Endodermal cell (in vitro differentiated cells): Measurements from ENCODE around the gene MTF1. TPM values are rescaled to one million over a fixed set of nuclear protein-coding genes. Genes with fewer than 3 reads are reported as not detected.

Experiments used
- DNase-seq: peaks from one replicate; pipeline ENCODE4 v3.0.0-alpha.2; 2017
- H3K27ac ChIP-seq: 2 replicates; pipeline ENCODE4 v1.5.1; 2013; ENCODE audit warnings: mild to moderate bottlenecking, low read depth, low read length, moderate library complexity
- H3K27me3 ChIP-seq: 2 replicates; pipeline ENCODE4 v1.6.1; 2013; ENCODE audit warnings: mild to moderate bottlenecking, low read length, moderate library complexity; ENCODE audit not compliant: insufficient read depth, control insufficient read depth, poor library complexity, severe bottlenecking
- H3K36me3 ChIP-seq: 2 replicates; pipeline ENCODE4 v1.7.0; 2013; ENCODE audit warnings: mild to moderate bottlenecking, low read length, moderate library complexity; ENCODE audit not compliant: control insufficient read depth, insufficient read depth
- H3K4me1 ChIP-seq: one replicate; pipeline ENCODE4 v1.7.0; 2013; ENCODE audit warnings: low read length; ENCODE audit not compliant: control insufficient read depth, insufficient read depth
- H3K4me3 ChIP-seq: 2 replicates; pipeline ENCODE4 v1.5.1; 2013; ENCODE audit warnings: mild to moderate bottlenecking, low read length, moderate library complexity
- H3K9ac ChIP-seq: 2 replicates; pipeline ENCODE4 v1.6.1; 2013; ENCODE audit warnings: mild to moderate bottlenecking, low read length, moderate library complexity; ENCODE audit not compliant: poor library complexity, severe bottlenecking; ENCODE audit errors: extremely low read depth
- H3K9me3 ChIP-seq: 2 replicates; pipeline ENCODE4 v1.6.1; 2013; ENCODE audit warnings: mild to moderate bottlenecking, low read length, moderate library complexity; ENCODE audit not compliant: control insufficient read depth
- H3K27ac Mint-ChIP-seq: 2 replicates; pipeline ENCODE4 v1.8.0; 2020; ENCODE audit warnings: mixed read lengths
- H3K27me3 Mint-ChIP-seq: 2 replicates; pipeline ENCODE4 v1.8.0; 2021; ENCODE audit warnings: mild to moderate bottlenecking, mixed read lengths; ENCODE audit not compliant: insufficient read depth
- H3K36me3 Mint-ChIP-seq: 2 replicates; pipeline ENCODE4 v1.8.0; 2020; ENCODE audit warnings: low read depth, mixed read lengths
- H3K4me1 Mint-ChIP-seq: 2 replicates; pipeline ENCODE4 v1.8.0; 2020; ENCODE audit warnings: mixed read lengths
- H3K4me3 Mint-ChIP-seq: 2 replicates; pipeline ENCODE4 v1.8.0; 2020; ENCODE audit warnings: mild to moderate bottlenecking, moderate library complexity, mixed read lengths
- H3K9me3 Mint-ChIP-seq: 2 replicates; pipeline ENCODE4 v1.8.0; 2020; ENCODE audit warnings: mild to moderate bottlenecking, mixed read lengths
- WGBS, 2 experiments: methylation state at CpG; one replicate each; pipeline versions ENCODE4 v1.1.5 to v1.1.7; 2013; ENCODE audit warnings: missing lambda C conversion rate in 2 of 2, mixed read lengths in 1 of 2; ENCODE audit not compliant: insufficient coverage in 1 of 2, insufficient read length in 1 of 2; 5-methylcytosine and 5-hydroxymethylcytosine counted together
- total RNA-seq, 2 donors: library from RNA; stranded (reverse); fragmentation: NEBNext Ultra II Directional in 1 of 2; extraction: Animal tissue kit (Norgen Biotek cat#: 25700) in 1 of 2; gene quantifications; 2 replicates in 1 of 2; 3 replicates in 1 of 2; pipeline ENCODE4 v1.2.1, GENCODE V29; 2021
- TF ChIP-seq, protein P1 (sequence below): fragments of 200-600 bp; sonication (generic); conservative IDR thresholded peaks from 2 replicates; pipeline ENCODE4 v1.5.0; 2021; ENCODE audit warnings: antibody characterized with exemption, mild to moderate bottlenecking

Gene MTF1
- total RNA-seq, 2 donors from 2014 or later = 16.6 to 17.1 TPM

DNA sequence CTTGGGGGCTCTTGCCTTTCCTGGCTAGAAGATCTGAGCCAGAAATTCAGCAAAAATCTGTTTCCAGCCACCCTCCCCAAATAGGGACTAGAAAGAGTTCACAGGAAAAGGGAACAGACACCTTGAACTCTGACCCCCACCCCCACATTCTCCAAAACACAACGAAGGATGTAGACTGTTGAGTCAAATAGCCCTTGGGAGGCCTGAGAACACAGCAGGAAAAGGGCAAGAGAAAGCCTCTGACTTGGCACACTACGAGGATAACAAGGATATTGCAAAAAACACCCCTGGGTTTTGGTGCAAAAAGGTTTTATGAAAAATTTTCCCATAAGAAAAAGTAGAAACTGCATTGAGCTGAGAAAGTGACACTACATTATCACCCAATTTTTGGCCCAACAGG, 49.5 kb downstream of the MTF1 start:
- WGBS, 2 experiments = 82 to 94% methylated on average over 2 of the region's 2 CpGs
- Histone ChIP-seq H3K9ac (no peak overlapping the region), H3K36me3 (peaks cover 36% of the 10 kb centered on the region), H3K9me3 (no peaks in the 10 kb centered on the region), H3K4me3 (no peak overlapping the region), H3K27me3 (no peaks in the 10 kb centered on the region), H3K4me1 (peaks cover 5% of the 10 kb centered on the region), H3K27ac (no peak overlapping the region)
- H3K27ac Mint-ChIP-seq = no peak overlapping the region
- TF ChIP-seq, protein P1, sequence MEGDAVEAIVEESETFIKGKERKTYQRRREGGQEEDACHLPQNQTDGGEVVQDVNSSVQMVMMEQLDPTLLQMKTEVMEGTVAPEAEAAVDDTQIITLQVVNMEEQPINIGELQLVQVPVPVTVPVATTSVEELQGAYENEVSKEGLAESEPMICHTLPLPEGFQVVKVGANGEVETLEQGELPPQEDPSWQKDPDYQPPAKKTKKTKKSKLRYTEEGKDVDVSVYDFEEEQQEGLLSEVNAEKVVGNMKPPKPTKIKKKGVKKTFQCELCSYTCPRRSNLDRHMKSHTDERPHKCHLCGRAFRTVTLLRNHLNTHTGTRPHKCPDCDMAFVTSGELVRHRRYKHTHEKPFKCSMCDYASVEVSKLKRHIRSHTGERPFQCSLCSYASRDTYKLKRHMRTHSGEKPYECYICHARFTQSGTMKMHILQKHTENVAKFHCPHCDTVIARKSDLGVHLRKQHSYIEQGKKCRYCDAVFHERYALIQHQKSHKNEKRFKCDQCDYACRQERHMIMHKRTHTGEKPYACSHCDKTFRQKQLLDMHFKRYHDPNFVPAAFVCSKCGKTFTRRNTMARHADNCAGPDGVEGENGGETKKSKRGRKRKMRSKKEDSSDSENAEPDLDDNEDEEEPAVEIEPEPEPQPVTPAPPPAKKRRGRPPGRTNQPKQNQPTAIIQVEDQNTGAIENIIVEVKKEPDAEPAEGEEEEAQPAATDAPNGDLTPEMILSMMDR = no peak
- peaks cover 38% of the 10 kb centered on the region for H3K36me3 Mint-ChIP-seq
- H3K4me1 Mint-ChIP-seq = peaks cover 16% of the 10 kb centered on the region
- H3K27me3 Mint-ChIP-seq = no peaks in the 10 kb centered on the region
- no peaks in the 10 kb centered on the region for H3K9me3 Mint-ChIP-seq
- H3K4me3 Mint-ChIP-seq = no peak overlapping the region
- no peak for DNase-seq

DNA sequence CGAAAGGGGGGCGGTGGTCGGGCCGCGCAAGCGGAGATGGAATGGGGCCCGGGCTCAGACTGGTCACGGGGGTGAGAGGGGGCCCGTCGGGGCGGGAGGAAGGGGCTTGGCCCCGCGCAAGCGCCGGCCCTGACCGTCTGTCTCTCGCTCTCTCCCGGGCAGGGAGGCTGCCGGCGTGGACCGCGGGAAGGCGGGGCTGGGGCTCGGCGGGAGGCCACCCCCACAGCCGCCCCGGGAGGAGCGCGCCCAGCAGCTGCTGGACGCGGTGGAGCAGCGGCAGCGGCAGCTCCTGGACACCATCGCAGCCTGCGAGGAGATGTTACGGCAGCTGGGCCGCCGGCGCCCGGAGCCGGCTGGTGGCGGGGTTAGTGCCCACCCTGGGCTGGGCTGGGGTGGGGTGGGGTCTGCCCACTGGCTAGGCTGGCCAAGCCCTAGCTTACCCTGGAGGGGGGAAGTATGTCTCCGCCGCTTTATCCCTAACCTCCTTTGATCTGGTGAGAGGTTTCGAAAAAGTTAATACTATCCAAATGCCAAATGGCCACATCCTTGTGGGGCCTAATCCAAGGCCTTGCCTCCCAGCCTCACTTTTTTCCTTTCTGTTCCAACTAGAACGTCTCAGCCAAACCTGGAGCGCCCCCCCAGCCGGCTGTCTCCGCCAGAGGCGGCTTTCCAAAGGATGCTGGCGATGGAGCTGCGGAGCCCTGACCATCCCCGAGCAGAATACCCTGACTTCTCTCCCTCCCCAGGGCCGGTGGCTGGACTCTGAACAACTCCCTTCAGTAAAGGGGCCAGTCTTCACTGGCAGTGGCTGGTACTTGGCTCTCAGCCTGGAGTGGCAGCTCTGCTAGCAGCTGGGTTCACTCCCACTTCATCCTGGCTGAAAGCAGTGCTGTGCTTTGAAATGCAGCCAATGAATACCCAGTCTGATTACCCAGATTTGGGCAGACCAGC, 50.7 kb downstream of the MTF1 start:
- Histone ChIP-seq H3K9ac (peak overlapping the region; percentile 61), H3K4me1 (peaks cover 5% of the 10 kb centered on the region), H3K27ac (peak overlapping the region; percentile 68), H3K9me3 (no peaks in the 10 kb centered on the region), H3K36me3 (peaks cover 46% of the 10 kb centered on the region), H3K4me3 (peak overlapping the region; percentile 85), H3K27me3 (no peaks in the 10 kb centered on the region)
- 0 to 2% methylated on average over 9 to 54 of the region's 54 CpGs for WGBS, 2 experiments
- peak overlapping the region; percentile 80 for H3K4me3 Mint-ChIP-seq
- no peaks in the 10 kb centered on the region for H3K27me3 Mint-ChIP-seq
- DNase-seq = peak; percentile 74
- H3K9me3 Mint-ChIP-seq = no peaks in the 10 kb centered on the region
- TF ChIP-seq, protein P1 = no peak
- H3K27ac Mint-ChIP-seq = peak overlapping the region; percentile 91
- H3K4me1 Mint-ChIP-seq = peaks cover 16% of the 10 kb centered on the region
- H3K36me3 Mint-ChIP-seq = peaks cover 44% of the 10 kb centered on the region

DNA sequence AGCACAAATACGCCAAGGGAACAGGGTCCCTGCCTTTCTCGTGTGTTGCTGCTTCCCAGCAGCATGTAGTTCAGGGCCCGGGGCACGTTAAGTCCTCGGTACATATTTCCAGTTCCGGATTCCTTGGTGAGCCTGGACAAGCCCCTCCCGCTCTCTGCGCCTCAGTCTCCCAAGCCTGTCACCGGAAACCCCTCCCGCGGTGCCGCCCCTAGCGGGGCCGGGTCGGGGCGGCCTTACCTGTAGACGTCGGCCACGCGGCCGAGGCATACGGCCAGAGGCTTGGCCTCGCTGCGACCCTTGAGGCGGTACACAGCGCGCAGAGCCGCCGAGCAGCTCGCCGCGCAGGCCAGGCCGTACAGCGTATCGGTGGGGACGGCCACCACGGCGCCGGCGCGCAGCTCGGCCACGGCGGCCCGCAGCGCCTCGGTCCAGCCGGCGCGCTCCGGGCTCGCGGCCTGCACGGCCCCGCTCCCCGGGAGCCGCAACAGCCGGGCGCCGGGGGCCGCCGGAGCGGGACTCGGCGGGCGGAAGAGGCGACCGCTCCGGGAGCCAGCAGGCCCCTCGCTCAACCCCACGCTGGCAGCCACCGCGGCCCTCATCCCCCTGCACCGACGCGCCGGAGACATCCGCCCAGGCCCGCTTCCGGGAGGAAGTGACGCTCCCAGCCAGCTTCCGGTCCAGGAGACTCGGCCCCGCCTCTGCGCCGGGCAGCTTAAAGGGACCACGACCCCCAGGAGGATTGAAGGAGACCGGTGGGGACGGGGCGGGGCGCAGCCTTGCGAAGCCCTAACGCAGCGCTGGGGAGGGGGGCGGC, 51.6 kb downstream of the MTF1 start, which contains the start of the genes C1orf122 and YRDC:
TSS of gene C1orf122 (plus strand) at position 236 of the 814 bp plus-strand sequence. CDS start 615 bp downstream, outside the sequence.
TSS of gene YRDC (minus strand) at position 654 of the 814 bp plus-strand sequence. CDS start at position 626, 28 bp downstream.
- 0% methylated on average over 34 to 95 of the region's 95 CpGs for WGBS, 2 experiments
- peak within 1 kb of the TSS; percentile 68 for H3K27ac ChIP-seq
- no peaks in the 10 kb centered on the region for H3K27me3 Mint-ChIP-seq
- peaks cover 46% of the 10 kb centered on the region for H3K36me3 Mint-ChIP-seq
- H3K4me3 Mint-ChIP-seq = peak within 1 kb of the TSS; percentile 80
- peak; percentile 97 for DNase-seq
- H3K9me3 Mint-ChIP-seq = no peaks in the 10 kb centered on the region
- H3K4me1 ChIP-seq = peaks cover 5% of the 10 kb centered on the region
- TF ChIP-seq, protein P1 = no peak
- H3K9me3 ChIP-seq = no peaks in the 10 kb centered on the region
- peak within 1 kb of the TSS; percentile 91 for H3K27ac Mint-ChIP-seq
- peaks cover 16% of the 10 kb centered on the region for H3K4me1 Mint-ChIP-seq
- H3K36me3 ChIP-seq = peaks cover 55% of the 10 kb centered on the region
- H3K9ac ChIP-seq = peak within 1 kb of the TSS; percentile 61
- H3K27me3 ChIP-seq = no peaks in the 10 kb centered on the region
- peak within 1 kb of the TSS; percentile 90 for H3K4me3 ChIP-seq
